HepG2 (cell line): ENCODE data around the gene PRICKLE2.

Source experiments
- ARNT2 ChIP-seq: sonication (generic); formaldehyde crosslinking; IDR thresholded peaks from 2 replicates; pipeline ENCODE4 v1.8.0; 2022; ENCODE audit warnings: mild to moderate bottlenecking, low read depth, missing genetic modification reagents, moderate library complexity
- EP300 ChIP-seq, 3 experiments: sonication (generic) in 1 of 3; formaldehyde crosslinking in 1 of 3; IDR thresholded peaks; 2 replicates each; pipeline versions ENCODE4 v1.5.1 to v1.6.1; 2011 to 2020; ENCODE audit warnings: low read depth in 2 of 3, low read length in 2 of 3, borderline replicate concordance in 1 of 3, improper control_type of control experiment in 1 of 3, mild to moderate bottlenecking in 1 of 3, missing genetic modification reagents in 1 of 3, moderate library complexity in 1 of 3
- JUNB ChIP-seq: sonication (generic); formaldehyde crosslinking; IDR thresholded peaks from 2 replicates; pipeline ENCODE4 v1.8.0; 2022; ENCODE audit warnings: missing genetic modification reagents, mild to moderate bottlenecking, borderline replicate concordance
- MYC ChIP-seq: sonication (generic); formaldehyde crosslinking; IDR thresholded peaks from 2 replicates; pipeline ENCODE4 v1.9.0; 2021; ENCODE audit warnings: missing genetic modification reagents, borderline replicate concordance
- PHF8 ChIP-seq: sonication (generic); formaldehyde crosslinking; IDR thresholded peaks from 2 replicates; pipeline ENCODE4 v1.5.0; 2020; ENCODE audit warnings: missing genetic modification reagents
- TF ChIP-seq, protein P1 (sequence below): sonication (generic); formaldehyde crosslinking; IDR thresholded peaks from 2 replicates; pipeline ENCODE4 v1.4.0; 2020; ENCODE audit warnings: mild to moderate bottlenecking, missing genetic modification reagents
- TF ChIP-seq, protein P2 (sequence below): sonication (generic); formaldehyde crosslinking; IDR thresholded peaks from 2 replicates; pipeline ENCODE4 v1.5.0; 2020; ENCODE audit warnings: mild to moderate bottlenecking, missing genetic modification reagents, moderate library complexity
- TF ChIP-seq, protein P3 (sequence below): sonication (generic); formaldehyde crosslinking; IDR thresholded peaks from 2 replicates; pipeline ENCODE4 v1.4.0; 2020; ENCODE audit warnings: missing genetic modification reagents
- TF ChIP-seq, protein P4 (sequence below): sonication (generic); formaldehyde crosslinking; IDR thresholded peaks from 2 replicates; pipeline ENCODE4 v1.4.0; 2020; ENCODE audit warnings: missing genetic modification reagents
- TF ChIP-seq, protein P5 (sequence below), 2 experiments: sonication (generic) in 1 of 2; formaldehyde crosslinking in 1 of 2; IDR thresholded peaks; 2 replicates each; pipeline versions ENCODE4 v1.5.1 to v1.6.1; 2011 to 2020; ENCODE audit warnings: borderline replicate concordance in 1 of 2, low read depth in 1 of 2, low read length in 1 of 2, mild to moderate bottlenecking in 1 of 2, missing genetic modification reagents in 1 of 2, moderate library complexity in 1 of 2
- TF ChIP-seq, protein P6 (sequence below): sonication (generic); formaldehyde crosslinking; IDR thresholded peaks from 2 replicates; pipeline ENCODE4 v1.5.1; 2020; ENCODE audit warnings: mild to moderate bottlenecking, missing genetic modification reagents, moderate library complexity

DNA sequence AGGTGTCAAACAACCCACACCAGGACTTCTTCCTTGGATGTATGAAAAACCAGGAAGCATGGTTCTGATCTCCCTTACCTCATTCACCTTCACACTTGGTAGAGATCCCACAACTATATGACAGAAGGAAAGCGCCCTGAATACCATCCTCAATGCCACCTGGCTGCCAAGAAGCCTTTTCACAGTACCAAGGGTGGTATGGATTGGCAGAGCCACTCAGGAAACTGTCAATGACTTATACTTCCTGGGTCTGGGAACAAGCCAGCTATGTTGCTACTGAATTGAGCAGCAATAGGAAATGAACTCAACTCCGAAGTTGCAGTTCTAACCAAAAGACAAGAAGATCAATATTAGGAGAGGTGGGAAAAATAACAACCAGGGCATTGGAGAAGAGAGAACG is 129.5 kb downstream of the PRICKLE2 start:
- TF ChIP-seq JUNB (CRISPR knock-in tag): no peak
- TF ChIP-seq ARNT2 (CRISPR knock-in tag): no peak
- TF ChIP-seq, protein P1, sequence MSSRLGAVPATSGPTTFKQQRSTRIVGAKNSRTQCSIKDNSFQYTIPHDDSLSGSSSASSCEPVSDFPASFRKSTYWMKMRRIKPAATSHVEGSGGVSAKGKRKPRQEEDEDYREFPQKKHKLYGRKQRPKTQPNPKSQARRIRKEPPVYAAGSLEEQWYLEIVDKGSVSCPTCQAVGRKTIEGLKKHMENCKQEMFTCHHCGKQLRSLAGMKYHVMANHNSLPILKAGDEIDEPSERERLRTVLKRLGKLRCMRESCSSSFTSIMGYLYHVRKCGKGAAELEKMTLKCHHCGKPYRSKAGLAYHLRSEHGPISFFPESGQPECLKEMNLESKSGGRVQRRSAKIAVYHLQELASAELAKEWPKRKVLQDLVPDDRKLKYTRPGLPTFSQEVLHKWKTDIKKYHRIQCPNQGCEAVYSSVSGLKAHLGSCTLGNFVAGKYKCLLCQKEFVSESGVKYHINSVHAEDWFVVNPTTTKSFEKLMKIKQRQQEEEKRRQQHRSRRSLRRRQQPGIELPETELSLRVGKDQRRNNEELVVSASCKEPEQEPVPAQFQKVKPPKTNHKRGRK (CRISPR knock-in tag): no peak
- TF ChIP-seq, protein P2, sequence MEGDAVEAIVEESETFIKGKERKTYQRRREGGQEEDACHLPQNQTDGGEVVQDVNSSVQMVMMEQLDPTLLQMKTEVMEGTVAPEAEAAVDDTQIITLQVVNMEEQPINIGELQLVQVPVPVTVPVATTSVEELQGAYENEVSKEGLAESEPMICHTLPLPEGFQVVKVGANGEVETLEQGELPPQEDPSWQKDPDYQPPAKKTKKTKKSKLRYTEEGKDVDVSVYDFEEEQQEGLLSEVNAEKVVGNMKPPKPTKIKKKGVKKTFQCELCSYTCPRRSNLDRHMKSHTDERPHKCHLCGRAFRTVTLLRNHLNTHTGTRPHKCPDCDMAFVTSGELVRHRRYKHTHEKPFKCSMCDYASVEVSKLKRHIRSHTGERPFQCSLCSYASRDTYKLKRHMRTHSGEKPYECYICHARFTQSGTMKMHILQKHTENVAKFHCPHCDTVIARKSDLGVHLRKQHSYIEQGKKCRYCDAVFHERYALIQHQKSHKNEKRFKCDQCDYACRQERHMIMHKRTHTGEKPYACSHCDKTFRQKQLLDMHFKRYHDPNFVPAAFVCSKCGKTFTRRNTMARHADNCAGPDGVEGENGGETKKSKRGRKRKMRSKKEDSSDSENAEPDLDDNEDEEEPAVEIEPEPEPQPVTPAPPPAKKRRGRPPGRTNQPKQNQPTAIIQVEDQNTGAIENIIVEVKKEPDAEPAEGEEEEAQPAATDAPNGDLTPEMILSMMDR (CRISPR knock-in tag): no peak
- TF ChIP-seq, protein P3, sequence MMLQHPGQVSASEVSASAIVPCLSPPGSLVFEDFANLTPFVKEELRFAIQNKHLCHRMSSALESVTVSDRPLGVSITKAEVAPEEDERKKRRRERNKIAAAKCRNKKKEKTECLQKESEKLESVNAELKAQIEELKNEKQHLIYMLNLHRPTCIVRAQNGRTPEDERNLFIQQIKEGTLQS (CRISPR knock-in tag): no peak
- no peak for TF ChIP-seq EP300 (IDR thresholded peaks at IDR 0.05; ENCODE audit: low read depth in 2 of 2, low read length in 2 of 2)
- TF ChIP-seq EP300 (CRISPR knock-in tag; IDR thresholded peaks at IDR 0.05; ENCODE audit: borderline replicate concordance): no peak
- no peak for TF ChIP-seq PHF8 (CRISPR knock-in tag)
- TF ChIP-seq, protein P4, sequence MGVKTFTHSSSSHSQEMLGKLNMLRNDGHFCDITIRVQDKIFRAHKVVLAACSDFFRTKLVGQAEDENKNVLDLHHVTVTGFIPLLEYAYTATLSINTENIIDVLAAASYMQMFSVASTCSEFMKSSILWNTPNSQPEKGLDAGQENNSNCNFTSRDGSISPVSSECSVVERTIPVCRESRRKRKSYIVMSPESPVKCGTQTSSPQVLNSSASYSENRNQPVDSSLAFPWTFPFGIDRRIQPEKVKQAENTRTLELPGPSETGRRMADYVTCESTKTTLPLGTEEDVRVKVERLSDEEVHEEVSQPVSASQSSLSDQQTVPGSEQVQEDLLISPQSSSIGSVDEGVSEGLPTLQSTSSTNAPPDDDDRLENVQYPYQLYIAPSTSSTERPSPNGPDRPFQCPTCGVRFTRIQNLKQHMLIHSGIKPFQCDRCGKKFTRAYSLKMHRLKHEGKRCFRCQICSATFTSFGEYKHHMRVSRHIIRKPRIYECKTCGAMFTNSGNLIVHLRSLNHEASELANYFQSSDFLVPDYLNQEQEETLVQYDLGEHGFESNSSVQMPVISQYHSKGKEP (CRISPR knock-in tag): no peak
- no peak for TF ChIP-seq MYC (CRISPR knock-in tag)
- TF ChIP-seq, protein P5, sequence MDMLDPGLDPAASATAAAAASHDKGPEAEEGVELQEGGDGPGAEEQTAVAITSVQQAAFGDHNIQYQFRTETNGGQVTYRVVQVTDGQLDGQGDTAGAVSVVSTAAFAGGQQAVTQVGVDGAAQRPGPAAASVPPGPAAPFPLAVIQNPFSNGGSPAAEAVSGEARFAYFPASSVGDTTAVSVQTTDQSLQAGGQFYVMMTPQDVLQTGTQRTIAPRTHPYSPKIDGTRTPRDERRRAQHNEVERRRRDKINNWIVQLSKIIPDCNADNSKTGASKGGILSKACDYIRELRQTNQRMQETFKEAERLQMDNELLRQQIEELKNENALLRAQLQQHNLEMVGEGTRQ (IDR thresholded peaks at IDR 0.05; ENCODE audit: low read depth, low read length): no peak
- TF ChIP-seq, protein P5 (CRISPR knock-in tag; IDR thresholded peaks at IDR 0.05; ENCODE audit: borderline replicate concordance): no peak
- TF ChIP-seq, protein P6, sequence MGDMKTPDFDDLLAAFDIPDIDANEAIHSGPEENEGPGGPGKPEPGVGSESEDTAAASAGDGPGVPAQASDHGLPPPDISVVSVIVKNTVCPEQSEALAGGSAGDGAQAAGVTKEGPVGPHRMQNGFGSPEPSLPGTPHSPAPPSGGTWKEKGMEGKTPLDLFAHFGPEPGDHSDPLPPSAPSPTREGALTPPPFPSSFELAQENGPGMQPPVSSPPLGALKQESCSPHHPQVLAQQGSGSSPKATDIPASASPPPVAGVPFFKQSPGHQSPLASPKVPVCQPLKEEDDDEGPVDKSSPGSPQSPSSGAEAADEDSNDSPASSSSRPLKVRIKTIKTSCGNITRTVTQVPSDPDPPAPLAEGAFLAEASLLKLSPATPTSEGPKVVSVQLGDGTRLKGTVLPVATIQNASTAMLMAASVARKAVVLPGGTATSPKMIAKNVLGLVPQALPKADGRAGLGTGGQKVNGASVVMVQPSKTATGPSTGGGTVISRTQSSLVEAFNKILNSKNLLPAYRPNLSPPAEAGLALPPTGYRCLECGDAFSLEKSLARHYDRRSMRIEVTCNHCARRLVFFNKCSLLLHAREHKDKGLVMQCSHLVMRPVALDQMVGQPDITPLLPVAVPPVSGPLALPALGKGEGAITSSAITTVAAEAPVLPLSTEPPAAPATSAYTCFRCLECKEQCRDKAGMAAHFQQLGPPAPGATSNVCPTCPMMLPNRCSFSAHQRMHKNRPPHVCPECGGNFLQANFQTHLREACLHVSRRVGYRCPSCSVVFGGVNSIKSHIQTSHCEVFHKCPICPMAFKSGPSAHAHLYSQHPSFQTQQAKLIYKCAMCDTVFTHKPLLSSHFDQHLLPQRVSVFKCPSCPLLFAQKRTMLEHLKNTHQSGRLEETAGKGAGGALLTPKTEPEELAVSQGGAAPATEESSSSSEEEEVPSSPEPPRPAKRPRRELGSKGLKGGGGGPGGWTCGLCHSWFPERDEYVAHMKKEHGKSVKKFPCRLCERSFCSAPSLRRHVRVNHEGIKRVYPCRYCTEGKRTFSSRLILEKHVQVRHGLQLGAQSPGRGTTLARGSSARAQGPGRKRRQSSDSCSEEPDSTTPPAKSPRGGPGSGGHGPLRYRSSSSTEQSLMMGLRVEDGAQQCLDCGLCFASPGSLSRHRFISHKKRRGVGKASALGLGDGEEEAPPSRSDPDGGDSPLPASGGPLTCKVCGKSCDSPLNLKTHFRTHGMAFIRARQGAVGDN: no peak
